Urinary bladder (tissue), 4 donors: ENCODE measurements around the gene CPA1. TPM values are rescaled to one million over a fixed set of nuclear protein-coding genes. Genes with fewer than 3 reads are reported as not detected.

Experiments
- DNase-seq: peaks from one replicate; pipeline ENCODE4 v3.0.0-alpha.2; 2015; ENCODE audit errors: extremely low spot score
- H3K27ac ChIP-seq: one replicate; pipeline ENCODE4 v1.5.1; 2013; ENCODE audit warnings: low read depth, mild to moderate bottlenecking, moderate library complexity
- H3K36me3 ChIP-seq: one replicate; pipeline ENCODE4 v1.6.1; 2013; ENCODE audit warnings: mild to moderate bottlenecking, moderate library complexity; ENCODE audit not compliant: insufficient read depth
- H3K4me1 ChIP-seq: one replicate; pipeline ENCODE4 v1.6.1; 2013; ENCODE audit warnings: mild to moderate bottlenecking, moderate library complexity; ENCODE audit not compliant: insufficient read depth
- H3K4me3 ChIP-seq: one replicate; pipeline ENCODE4 v1.5.1; 2013; ENCODE audit warnings: low read depth, low read length
- WGBS: extraction: QIAGEN DNeasy Blood & Tissue Kit; methylation state at CpG from one replicate; pipeline ENCODE4 v1.1.7; 2013; 5-methylcytosine and 5-hydroxymethylcytosine counted together
- polyA plus RNA-seq: library from polyadenylated mRNA; stranded (reverse); fragments of 200-250 nt; gene quantifications from one replicate; pipeline ENCODE4 v1.2.3, GENCODE V29; 2013
- total RNA-seq: library from RNA; depleted of rRNA; stranded (reverse); fragments of >200 nt; gene quantifications from one replicate; pipeline ENCODE4 v1.2.3, GENCODE V29; 2014
- donor health status: healthy with polysubstance abuse.
- donor health status: healthy.

The CPA1 gene
- total and polyA plus RNA-seq, 2 donors: 0.63 to 0.71 TPM

GRCh38 chr7:130346941-130347340 is 33.4 kb upstream of the CPA1 start:
- Histone ChIP-seq H3K4me1 (no peaks in the 10 kb centered on the region), H3K36me3 (no peaks in the 10 kb centered on the region), H3K27ac (no peak overlapping the region), H3K4me3 (no peak overlapping the region)
- DNase-seq: no peak
- WGBS: 92% methylated on average over 12 of the region's 12 CpGs

- H3K4me3 ChIP-seq: no peak overlapping the region
- WGBS: 78% methylated on average over 16 of the region's 16 CpGs
- no peak for DNase-seq
- H3K36me3 ChIP-seq: no peaks in the 10 kb centered on the region
- H3K4me1 ChIP-seq: no peaks in the 10 kb centered on the region
- H3K27ac ChIP-seq: no peak overlapping the region
Observed at GRCh38 chr7:130349911-130350782, 30.1 kb upstream of the CPA1 start.

GRCh38 chr7:130350945-130351790 is 29.1 kb upstream of the CPA1 start:
- Histone ChIP-seq H3K27ac (no peak overlapping the region), H3K4me1 (no peaks in the 10 kb centered on the region), H3K36me3 (no peaks in the 10 kb centered on the region), H3K4me3 (no peak overlapping the region)
- WGBS: 48% methylated on average over 20 of the region's 20 CpGs
- DNase-seq: no peak

GRCh38 chr7:130351791-130352090 is 28.6 kb upstream of the CPA1 start:
- WGBS: 67% methylated on average over 6 of the region's 6 CpGs
- Histone ChIP-seq H3K36me3 (no peaks in the 10 kb centered on the region), H3K4me1 (no peaks in the 10 kb centered on the region), H3K4me3 (no peak overlapping the region), H3K27ac (no peak overlapping the region)
- DNase-seq: no peak

GRCh38 chr7:130352194-130353074 is 27.9 kb upstream of the CPA1 start:
- Histone ChIP-seq H3K36me3 (no peaks in the 10 kb centered on the region), H3K27ac (no peak overlapping the region), H3K4me1 (no peaks in the 10 kb centered on the region), H3K4me3 (no peak overlapping the region)
- 60% methylated on average over 20 of the region's 20 CpGs for WGBS
- no peak for DNase-seq

- 92% methylated on average over 7 of the region's 7 CpGs for WGBS
- Histone ChIP-seq H3K27ac (no peak overlapping the region), H3K4me3 (no peak overlapping the region), H3K4me1 (no peaks in the 10 kb centered on the region), H3K36me3 (no peaks in the 10 kb centered on the region)
- DNase-seq: no peak
Observed at GRCh38 chr7:130353196-130353595, 27.1 kb upstream of the CPA1 start.

- no peak for DNase-seq
- H3K27ac ChIP-seq: peak overlapping the region; percentile 65
- no peaks in the 10 kb centered on the region for H3K4me1 ChIP-seq
- H3K36me3 ChIP-seq: no peaks in the 10 kb centered on the region
- 32% methylated on average over 9 of the region's 9 CpGs for WGBS
- no peak overlapping the region for H3K4me3 ChIP-seq
Observed at GRCh38 chr7:130356121-130356875, 24.0 kb upstream of the CPA1 start.

GRCh38 chr7:130356876-130357611 is 23.2 kb upstream of the CPA1 start:
- Histone ChIP-seq H3K4me1 (no peaks in the 10 kb centered on the region), H3K27ac (peak overlapping the region; percentile 63), H3K36me3 (no peaks in the 10 kb centered on the region), H3K4me3 (no peak overlapping the region)
- WGBS: 71% methylated on average over 16 of the region's 16 CpGs
- DNase-seq: no peak

GRCh38 chr7:130358471-130358870 is 21.8 kb upstream of the CPA1 start:
- no peak for DNase-seq
- Histone ChIP-seq H3K36me3 (no peaks in the 10 kb centered on the region), H3K4me1 (no peaks in the 10 kb centered on the region), H3K27ac (no peak overlapping the region), H3K4me3 (no peak overlapping the region)
- WGBS: 98% methylated on average over 4 of the region's 4 CpGs

GRCh38 chr7:130359276-130359857 is 20.9 kb upstream of the CPA1 start:
- Histone ChIP-seq H3K36me3 (no peaks in the 10 kb centered on the region), H3K4me3 (no peak overlapping the region), H3K27ac (no peak overlapping the region), H3K4me1 (no peaks in the 10 kb centered on the region)
- no peak for DNase-seq
- WGBS: 97% methylated on average over 5 of the region's 5 CpGs

GRCh38 chr7:130360518-130360917 is 19.8 kb upstream of the CPA1 start:
- no peaks in the 10 kb centered on the region for H3K36me3 ChIP-seq
- WGBS: 96% methylated on average over 3 of the region's 3 CpGs
- H3K4me1 ChIP-seq: no peaks in the 10 kb centered on the region
- no peak overlapping the region for H3K4me3 ChIP-seq
- no peak for DNase-seq
- no peak overlapping the region for H3K27ac ChIP-seq

- Histone ChIP-seq H3K4me3 (no peak overlapping the region), H3K36me3 (no peaks in the 10 kb centered on the region), H3K4me1 (no peaks in the 10 kb centered on the region), H3K27ac (no peak overlapping the region)
- WGBS: 95% methylated on average over 7 of the region's 7 CpGs
- no peak for DNase-seq
Observed at GRCh38 chr7:130361681-130362080, 18.6 kb upstream of the CPA1 start.
